DMS153 treated with DMSO at 0.1 percent for 48 hours (cell line): Measurements from ENCODE around the gene PPARA.

Experiments used
- DNase-seq: peaks from one replicate; lab custom pipeline; 2025; ENCODE audit not compliant: unreplicated experiment; lab: John Stamatoyannopoulos, UW

Gene PPARA

DNA sequence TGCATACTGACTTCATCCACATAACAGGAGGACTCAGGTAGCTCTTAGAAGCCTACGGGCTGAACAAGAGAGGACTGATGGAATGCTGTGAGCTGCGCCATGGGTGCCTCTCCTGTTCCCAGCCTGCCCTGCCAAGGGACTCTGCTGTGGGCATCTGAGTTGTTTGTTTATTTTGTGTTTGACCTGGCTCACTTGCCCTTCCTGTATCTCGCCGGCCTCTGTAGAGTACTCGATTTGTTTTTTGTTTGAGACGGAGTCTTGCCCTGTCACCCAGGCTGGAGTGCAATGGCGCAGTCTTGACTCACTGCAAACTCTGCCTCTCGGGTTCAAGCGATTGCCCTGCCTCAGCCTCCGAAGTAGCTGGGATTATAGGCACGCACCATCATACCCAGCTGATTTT, 119.2 kb downstream of the PPARA start:
- DNase-seq = no peak

DNA sequence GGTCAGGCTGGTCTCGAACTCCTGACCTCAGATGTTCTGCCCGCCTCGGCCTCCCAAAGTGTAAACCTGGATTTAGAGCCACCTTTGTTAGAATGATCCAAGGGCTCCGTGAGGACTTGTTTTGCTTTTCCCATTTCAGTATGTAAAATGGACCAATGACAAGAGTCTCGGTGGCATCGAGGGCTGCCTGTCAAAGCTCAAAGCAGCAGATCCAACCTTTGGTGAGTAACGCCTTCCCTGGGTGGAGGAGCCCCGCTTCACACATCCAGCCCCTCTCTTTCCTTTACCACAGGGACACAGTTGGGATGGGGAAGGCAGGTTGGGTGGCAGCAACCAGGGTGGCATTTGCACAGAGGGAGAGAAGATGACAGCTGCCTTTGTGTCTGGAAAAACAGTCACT, 121.9 kb downstream of the PPARA start:
- DNase-seq = no peak

DNA sequence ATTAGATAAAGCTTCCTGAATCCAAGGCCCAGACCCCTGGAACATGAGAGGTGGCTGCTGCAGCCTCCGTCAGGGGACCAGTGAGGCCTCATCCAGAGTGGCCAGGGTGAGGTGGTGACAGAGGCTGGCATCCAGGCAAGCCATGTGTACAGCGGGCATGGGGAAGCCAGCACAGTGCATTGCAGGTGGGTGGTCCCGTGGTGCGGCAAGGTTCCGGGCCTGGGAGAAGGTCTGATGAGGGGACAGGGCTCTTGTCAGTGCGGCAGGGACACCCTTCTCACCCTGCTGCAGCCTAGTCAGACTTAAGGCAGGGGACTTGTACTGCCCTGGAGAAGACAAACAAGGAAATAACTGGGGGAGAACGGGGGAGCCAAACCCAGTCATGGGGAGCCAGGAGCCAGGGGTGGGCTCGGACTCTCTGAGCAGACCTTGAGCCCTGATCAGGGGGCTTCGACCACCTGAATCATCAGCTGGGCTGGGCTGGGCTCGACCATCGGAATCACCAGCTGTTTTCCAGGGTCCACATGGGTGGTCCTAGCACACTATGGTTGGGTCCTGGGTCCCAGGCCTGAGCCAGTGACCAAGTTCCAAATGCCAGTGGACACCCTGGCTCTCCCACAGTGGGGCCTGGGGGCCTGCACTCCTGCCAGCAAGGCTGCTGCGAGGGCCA, 122.6 kb downstream of the PPARA start:
- no peak for DNase-seq

DNA sequence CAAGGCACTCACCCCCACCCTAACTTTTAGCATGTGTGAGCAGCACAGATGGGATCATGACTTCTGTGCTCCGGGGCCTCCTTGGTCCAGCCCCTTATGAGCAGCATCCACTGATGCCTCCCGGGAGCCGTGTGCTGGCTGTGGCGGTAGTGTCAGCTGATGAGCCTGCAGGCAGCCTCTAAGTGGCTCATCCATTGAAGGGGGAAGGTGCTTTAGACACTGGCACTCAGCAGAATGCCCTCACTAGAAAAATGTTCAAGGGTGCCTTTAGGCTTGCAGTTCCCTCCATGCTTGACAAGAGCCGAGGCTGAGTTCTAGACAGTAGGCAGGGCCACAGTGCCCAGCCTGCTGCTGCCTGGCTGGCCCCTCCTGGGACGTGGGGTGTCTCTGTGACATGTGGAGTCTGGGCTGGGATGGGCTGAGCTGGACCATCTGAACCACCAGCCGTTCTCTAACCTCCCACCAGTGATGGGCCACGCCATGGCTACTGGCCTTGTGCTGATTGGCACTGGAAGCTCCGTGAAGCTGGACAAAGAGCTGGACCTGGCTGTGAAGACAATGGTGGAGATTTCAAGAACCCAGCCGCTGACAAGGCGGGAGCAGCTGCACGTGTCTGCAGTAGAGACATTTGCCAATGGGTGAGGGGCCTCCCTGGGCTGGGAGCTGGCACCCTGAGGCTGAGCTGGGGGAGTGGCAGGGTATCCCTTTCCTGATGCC, 123.3 kb downstream of the PPARA start:
- DNase-seq = no peak

DNA sequence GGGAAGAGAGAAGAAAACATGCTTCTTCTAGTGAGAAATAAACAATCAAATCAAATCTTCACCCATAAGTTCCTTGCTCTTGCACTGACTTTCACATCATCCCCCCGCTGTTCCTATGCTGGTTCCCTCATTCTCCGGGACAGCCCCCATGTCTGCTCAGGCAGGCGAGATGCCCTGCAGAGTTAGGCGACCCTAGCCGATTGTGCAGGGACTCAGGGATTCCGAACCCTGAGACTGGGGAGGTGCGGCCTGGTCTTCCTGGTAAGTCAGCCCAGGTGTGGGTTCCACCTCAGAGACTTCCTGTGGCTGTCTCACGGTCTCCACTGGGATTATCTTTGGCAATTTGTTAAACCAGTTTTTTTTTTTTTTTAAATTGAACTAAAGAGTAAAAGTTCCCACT, 124.1 kb downstream of the PPARA start:
- no peak for DNase-seq

DNA sequence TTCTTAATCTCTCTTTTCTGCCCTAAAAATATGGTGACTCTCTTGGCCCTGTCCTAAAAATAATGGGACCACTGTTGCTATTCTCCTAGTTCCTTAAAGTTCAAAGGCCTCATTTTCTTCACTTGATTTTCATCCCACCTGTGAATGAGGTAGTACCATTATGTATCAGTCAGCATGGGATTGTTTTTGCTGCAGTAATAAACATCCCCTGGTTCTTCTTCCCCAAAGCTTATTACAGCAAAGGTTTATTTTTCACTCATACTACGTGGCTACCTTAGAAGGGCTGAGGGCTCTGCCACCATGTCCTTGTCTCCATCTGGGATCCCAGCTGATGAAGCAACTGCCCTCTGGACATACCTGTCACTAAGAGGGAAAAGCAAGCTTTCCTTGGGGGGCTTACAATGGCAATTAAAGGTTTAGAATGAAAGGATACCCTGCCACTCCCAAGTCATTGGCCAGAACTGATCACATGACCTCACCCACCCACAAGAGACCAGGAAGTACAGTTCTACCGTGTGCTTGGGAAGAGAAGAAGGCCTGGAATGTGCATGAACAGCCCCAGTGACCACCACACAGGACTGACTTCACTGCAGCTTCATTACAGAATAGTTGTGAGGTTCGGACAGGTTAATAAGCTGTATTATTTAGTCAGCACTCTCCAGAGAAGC, 125.3 kb downstream of the PPARA start:
- no peak for DNase-seq

DNA sequence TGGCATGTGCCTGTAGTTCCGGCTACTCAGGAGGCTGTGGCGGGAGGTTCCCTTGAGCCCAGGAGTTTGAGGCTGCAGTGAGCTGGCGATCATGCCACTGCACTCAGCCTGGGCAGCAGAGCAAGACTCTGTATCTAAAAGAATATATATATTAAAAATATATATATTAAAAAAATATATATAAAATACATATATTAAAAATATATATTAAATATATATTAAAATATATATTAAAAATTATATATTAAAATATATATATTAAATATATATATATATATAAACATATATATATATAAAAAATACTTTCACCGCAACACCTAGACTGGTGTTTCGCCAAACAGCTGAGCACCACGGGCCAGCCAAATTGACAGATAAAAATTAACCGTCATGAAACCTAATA, 126.2 kb downstream of the PPARA start:
- DNase-seq = no peak

DNA sequence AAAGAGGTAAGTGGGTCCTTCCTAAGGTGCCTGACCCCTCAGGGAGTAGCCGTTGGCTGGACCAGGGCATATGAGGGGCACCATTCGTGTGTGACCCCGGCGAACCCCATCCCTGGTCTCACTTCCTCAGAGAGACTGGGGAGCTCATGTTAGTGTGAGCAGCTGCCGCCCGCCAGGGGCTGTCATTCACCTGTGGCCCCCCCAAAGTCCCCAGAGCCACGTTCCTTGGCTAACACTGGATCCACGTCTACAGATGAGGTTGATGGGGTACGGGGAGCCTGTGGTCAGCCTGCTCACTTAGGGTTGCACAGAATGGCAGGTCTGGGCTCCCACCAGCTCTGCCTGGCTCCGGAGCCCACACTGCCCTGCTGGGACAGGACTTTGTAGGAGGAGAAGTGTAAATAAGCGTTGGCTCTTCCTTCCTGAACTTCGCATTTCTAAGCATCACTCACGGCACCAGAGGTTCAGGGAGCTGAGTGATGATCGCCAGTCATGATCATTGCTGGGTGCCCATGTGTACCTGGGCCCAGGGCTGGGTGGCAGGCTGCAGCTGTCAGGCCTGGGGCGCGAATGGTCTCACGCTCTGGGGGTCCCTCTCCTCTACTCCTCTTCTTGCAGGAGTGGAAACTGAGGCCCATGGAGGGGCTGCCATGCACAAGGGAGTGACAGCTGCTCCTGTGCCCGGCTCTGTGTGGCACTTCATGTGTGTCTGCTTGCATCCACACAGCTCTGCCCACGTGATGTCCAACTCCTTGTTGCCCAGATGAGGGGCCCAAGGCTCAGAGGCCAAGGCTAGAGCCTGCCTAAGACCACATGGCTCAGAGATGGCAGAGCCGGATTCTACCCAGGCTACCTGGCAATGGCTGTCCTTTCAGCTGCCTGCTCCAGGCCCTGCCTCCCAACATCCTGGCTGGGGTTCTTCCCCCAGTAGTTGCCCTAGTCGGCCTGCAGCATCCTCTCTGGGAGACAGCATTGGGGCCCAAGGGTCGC, 128.6 kb downstream of the PPARA start:
- DNase-seq = no peak

DNA sequence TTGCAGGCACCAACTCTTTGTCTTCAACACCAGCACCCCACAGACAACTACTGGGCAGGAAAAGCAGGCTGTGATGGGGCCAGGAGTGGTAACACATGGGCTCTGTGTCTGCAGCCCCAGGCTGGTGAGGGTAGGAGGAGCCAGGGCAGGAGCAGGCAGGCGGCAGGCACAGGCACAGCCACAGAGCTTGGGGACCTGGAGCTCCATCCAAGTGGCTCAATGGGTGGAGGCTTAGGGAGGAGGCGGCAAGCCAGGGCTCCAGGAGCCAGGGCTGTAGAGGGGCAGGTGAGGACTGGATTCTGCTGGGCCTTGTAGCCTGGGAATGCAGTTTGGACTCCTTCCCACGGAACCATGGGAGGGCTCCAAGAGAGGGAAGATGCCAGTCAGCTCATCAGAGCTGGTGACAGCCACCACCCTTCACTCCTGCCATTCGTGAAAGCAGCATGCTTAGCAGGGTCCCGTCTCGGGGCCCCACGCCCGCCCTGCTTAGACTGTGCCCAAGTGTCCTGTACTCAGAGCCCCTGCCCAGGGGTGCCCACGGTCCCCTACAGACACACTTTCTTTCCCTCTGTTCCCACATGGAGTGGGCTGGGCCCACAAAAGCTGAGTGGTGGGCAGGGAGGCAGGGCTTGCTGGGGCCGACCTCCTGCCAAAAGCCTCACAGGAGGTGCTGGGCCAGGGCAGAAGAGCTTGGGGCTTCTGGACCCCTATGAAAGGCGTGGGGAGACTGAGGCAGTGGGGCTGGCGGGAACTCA, 129.9 kb downstream of the PPARA start:
- DNase-seq = no peak

DNA sequence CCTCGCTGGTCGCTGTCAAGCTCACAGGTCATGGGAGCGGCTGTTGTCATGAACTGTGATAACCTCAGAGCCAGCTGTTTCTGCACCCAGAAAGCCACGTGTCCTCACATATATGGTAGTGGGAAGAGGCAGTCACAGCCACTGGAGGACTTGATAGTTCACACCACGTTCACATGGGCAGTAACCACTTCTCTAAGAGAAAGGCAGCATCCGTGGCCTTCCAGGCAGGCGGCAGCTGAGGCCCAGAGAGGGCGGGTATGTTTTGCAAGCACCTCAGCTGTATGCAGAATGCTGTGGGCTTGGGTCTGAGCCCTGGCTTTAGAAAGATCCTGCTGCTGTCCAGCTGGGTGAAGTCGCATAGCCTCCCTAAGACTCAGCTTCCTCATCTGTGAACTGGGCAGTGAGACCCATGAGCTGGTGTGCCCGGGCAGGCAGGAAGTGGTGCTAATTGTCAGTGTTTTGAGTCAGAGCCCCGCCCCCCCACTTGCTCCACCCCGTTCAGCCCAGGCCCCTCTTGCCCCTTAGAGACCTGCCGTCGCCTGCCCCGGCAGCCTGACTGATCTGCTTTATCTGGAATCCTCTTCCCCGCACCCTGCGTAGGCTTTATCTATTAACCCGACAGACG, 130.8 kb downstream of the PPARA start:
- DNase-seq = no peak

DNA sequence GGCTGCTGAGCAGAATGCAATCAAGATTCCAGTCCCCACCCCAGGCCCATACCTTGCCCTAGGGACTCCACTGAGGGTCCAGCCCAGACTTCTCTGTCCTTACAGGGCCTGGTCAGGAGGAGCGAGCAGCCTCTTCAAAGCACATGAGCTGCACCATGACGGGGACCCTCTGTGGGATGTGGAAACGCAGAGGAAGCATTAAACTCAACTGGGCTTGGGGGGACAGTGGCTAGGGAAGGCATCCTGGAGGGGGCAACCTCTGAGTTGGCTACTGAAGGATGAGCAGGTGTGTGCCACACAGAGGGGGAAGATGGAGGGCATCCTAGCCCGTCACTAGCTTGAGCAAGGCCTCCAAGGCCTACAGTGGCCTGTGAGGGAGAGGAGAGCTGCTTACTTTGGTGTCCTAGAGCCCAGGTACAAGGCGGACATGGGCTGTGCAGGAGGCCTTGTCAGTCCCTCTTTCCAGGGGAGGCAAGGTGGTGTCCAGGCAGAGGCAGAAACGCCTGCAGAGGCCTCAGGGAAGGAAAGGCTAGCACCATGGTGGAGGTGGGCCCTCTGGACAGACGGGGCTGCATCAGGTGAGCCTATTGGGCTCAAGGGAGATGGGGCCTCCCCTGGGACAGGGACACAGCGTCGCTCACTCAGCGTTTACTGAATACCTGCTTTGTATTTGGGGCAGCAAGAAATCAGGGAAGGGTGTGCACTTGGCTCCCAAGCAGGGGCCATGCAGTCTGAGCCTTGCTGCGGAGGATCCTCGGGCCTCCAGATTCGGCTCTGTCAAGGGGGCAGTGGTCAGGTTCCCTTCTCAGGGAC, 131.7 kb downstream of the PPARA start:
- no peak for DNase-seq

DNA sequence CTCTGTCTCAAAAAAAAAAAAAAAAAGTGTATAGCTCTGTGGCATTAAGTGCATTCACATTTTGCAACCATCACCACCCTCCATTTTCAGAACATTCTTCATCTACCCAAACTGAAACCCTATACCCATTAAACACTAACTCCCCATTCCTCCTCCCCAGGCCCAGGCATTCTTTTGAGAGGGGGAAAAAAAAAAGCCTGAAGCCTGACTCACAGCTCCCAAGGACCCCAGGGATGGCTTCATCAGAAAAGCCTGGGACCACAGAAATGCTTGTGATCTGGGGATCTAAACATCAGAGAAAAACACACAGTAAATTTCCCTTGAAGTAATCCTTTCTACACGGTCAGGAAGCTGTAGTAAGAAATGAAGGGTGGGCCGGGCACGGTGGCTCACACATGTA, 135.7 kb downstream of the PPARA start:
- no peak for DNase-seq

DNA sequence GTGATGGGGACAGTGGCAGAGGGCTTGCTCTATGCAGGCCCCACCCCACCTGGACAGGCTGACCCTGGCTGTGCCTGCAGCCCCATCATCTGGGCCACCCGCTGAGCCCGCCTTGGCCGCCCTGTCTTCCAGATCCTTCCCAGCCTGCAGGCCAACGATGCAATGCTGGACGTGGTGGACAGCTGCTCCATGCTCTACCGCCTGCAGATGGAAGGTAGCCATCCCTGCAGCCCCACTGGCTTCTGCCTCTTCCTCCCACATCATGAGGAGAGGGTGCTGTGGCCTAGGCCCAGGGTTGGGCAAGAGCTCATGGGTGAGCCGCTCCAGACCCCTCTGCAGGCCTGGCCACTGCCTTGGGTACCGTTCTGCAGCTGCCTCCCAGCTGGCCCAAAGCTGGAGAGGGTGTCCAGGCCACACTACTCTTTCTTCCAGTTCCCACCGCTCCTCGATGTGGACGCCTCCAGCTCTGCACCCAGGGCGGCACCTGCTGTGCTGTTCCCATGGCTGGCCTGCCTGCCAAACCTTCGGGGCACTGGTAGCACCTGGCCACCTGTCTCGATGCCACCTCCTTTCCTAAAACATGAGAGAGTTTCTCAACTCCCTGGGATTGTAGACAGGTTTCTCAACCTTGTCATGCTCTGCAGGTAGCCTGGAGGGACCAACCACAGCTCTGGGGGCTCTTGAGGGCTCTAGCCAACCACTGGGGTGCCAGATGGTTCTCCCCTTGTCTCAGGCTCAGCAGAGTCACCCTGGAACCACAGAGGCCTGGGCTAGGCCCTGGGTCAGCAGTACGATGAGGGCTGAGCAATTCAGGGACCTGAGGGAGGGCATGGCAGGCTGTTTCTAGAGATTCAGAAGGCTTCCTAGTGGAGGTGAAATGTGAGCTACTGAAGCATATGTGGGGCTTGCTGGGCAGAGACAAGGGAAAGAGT, 136.9 kb downstream of the PPARA start:
- no peak for DNase-seq

DNA sequence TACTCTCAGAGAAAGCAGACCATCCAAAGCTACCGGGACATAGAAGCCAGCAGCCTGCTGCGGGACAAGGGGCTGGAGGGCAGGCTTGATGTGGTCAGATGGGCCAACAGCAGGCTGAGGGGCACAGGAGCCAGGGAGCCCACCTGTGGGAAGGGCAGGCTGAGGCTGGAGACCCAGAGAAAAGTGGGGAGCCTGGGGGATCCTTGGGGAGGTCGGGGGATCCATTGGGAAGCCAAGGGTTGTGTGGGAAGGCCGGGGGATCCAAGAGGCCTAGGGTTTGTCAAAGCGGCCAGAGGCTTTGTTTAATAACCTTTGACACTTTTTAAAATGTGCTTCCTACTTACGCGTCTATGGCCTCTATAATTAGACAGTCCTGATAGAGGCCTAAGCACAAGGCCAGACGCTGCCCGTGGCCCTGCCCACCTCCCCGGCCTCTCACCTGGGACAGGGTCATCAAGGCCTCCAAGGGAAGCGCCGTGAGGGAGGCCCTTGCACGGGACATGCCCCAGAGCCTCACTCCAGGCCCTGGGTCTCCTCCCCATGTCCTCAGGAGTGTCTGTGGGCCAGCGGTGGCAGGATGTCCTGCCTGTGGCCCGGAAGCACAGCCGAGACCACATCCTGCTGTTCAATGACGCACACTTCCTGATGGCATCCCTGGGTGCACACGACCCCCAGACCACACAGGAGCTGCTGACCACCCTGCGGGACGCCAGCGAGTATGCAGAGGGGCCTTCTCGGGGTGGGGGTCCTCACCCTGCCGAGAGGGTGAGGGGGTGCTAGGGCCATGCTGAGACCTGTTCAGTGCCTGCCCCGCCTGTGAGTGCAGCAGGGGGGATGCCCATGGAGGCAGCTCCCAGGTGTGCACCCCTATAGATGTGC, 137.8 kb downstream of the PPARA start:
- DNase-seq = no peak

DNA sequence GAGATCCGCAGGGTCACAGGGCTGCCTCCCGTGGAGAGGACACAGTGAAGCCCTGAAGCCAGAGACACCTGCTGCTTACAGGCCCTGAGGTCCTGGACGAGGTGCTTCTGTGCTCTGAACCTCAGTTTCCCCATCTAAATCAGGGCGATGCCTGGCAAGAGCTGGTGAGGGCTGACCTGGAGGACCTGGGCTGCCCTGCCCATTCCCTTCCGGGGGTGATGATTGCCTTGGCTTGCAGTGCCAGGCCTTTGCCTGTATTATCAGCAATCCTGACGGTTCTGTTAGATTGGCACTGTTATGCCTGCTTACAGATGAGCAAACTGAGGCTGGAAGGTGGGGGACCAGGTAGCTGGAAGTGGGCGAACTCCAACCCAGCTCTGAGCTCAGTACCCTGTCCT, 138.5 kb downstream of the PPARA start:
- DNase-seq = no peak

DNA sequence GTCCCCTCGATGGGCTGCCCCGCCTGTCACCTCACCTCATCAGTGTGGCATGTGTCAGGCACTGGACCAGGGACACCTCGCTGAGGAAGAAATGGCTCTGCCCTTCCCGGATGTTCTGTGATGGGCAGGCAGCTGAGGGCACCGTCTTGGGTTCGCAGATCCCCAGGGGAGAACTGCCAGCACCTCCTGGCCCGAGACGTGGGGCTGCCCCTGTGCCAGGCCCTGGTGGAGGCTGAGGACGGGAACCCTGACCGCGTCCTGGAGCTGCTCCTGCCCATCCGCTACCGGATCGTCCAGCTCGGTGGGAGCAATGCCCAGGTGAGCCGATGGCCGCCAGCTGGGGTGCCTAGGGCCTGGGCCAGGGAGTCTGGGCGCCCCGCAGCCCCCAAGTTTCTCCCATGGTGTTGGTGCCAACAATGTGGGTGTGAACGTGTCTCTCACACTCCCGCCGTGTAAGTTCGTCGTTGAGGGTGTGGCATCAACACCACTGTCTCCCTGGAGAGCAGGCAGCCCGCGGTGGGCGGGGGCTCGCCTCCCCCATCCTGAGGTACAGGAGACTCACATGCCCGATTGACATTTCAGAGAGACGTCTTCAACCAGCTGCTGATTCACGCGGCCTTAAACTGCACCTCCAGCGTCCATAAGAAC, 139.0 kb downstream of the PPARA start:
- no peak for DNase-seq
